ENCODE measurements around the gene PAGE1. TPM values are rescaled to one million over a fixed set of nuclear protein-coding genes. Genes with fewer than 3 reads are reported as not detected.

Gene PAGE1
- total RNA-seq, 1 experiment from 2014 or later = not detected

Other genes with a start within 250 kb of the PAGE1 start
- not detected in 2 replicates for gene GAGE12C, start 163.8 kb downstream of the PAGE1 start, total RNA-seq (2014; rRNA removed; shearing (Covaris generic))
- not detected in 2 replicates for gene GAGE12D, start 154.3 kb downstream of the PAGE1 start, total RNA-seq (2014; rRNA removed; shearing (Covaris generic))
- not detected in 2 replicates for gene GAGE12E, start 144.7 kb downstream of the PAGE1 start, total RNA-seq (2014; rRNA removed; shearing (Covaris generic))
- not detected in 2 replicates for gene GAGE12F, start 135.1 kb downstream of the PAGE1 start, total RNA-seq (2014; rRNA removed; shearing (Covaris generic))
- gene GAGE12G, start 125.6 kb downstream of the PAGE1 start, total RNA-seq (2014; rRNA removed; shearing (Covaris generic)) = not detected in 2 replicates
- not detected in 2 replicates for gene GAGE12H, start 116.0 kb downstream of the PAGE1 start, total RNA-seq (2014; rRNA removed; shearing (Covaris generic))
- not detected in 2 replicates for gene GAGE2A, start 106.5 kb downstream of the PAGE1 start, total RNA-seq (2014; rRNA removed; shearing (Covaris generic))
- not detected in 2 replicates for gene GAGE1, start 97.0 kb downstream of the PAGE1 start, total RNA-seq (2014; rRNA removed; shearing (Covaris generic))
- not detected in 2 replicates for gene PAGE4, start 133.3 kb upstream of the PAGE1 start, total RNA-seq (2014; rRNA removed; shearing (Covaris generic))
- 1.3 and 2.1 TPM in 2 replicates for gene USP27X, start 183.5 kb upstream of the PAGE1 start, total RNA-seq (2014; rRNA removed; shearing (Covaris generic))
- 6.8 and 9.4 TPM in 2 replicates for gene CLCN5, start 226.6 kb upstream of the PAGE1 start, total RNA-seq (2014; rRNA removed; shearing (Covaris generic))

All from NCI-H460 (cell line).